Naive thymus-derived CD4-positive, alpha-beta T cell (primary cell): Measurements from ENCODE around the gene PLA2G2E. TPM values are rescaled to one million over a fixed set of nuclear protein-coding genes. Genes with fewer than 3 reads are reported as not detected.

Source experiments
- ATAC-seq: fragments of 150-1000 bp; cut with Tn5 transposase; 2 replicates; pipeline ENCODE4 v1.10.0; 2021; ENCODE audit warnings: mild to moderate bottlenecking, moderate library complexity
- CTCF ChIA-PET: fragments of 350-600 bp; sonication (Branson Sonifier 250); formaldehyde crosslinking; loops from one replicate; lab custom pipeline; 2021; ENCODE audit warnings: antibody characterized with exemption; lab: Charles Lee
- POLR2A ChIA-PET: fragments of 350-600 bp; sonication (Branson Sonifier 250); formaldehyde crosslinking; loops from one replicate; lab custom pipeline; 2021; ENCODE audit warnings: antibody characterized with exemption, inconsistent platforms; lab: Charles Lee
- DNase-seq, 9 donors: peaks; one replicate each; pipeline versions ENCODE4 v3.0.0 to v3.0.0-alpha.2; 2020 to 2022; ENCODE audit warnings: mixed read lengths in 1 of 9
- H3K27ac ChIP-seq: one replicate; pipeline ENCODE4 v1.7.0; 2013; ENCODE audit warnings: mild to moderate bottlenecking, low read depth, low read length, moderate library complexity
- H3K27me3 ChIP-seq, 2 donors: one replicate each; pipeline ENCODE4 v1.7.0; 2013; ENCODE audit warnings: low read length in 2 of 2, mild to moderate bottlenecking in 2 of 2, moderate library complexity in 2 of 2; ENCODE audit not compliant: control insufficient read depth in 2 of 2, insufficient read depth in 2 of 2
- H3K36me3 ChIP-seq, 3 experiments: 1 replicate in 2 of 3; 2 replicates in 1 of 3; pipeline ENCODE4 v1.7.0; 2013; ENCODE audit warnings: low read length in 3 of 3, mild to moderate bottlenecking in 3 of 3, moderate library complexity in 1 of 3; ENCODE audit not compliant: insufficient read depth in 3 of 3, control insufficient read depth in 2 of 3
- H3K4me1 ChIP-seq, 2 donors: one replicate each; pipeline ENCODE4 v1.7.0; 2013; ENCODE audit warnings: low read length in 2 of 2, mild to moderate bottlenecking in 2 of 2, moderate library complexity in 1 of 2; ENCODE audit not compliant: control insufficient read depth in 2 of 2, insufficient read depth in 2 of 2
- H3K4me3 ChIP-seq: 2 replicates; pipeline ENCODE4 v1.7.0; 2013; ENCODE audit warnings: mild to moderate bottlenecking, low read length
- H3K9me3 ChIP-seq, 3 experiments: 1 replicate in 2 of 3; 2 replicates in 1 of 3; pipeline ENCODE4 v1.7.0; 2013; ENCODE audit warnings: low read length in 3 of 3; ENCODE audit not compliant: control insufficient read depth in 2 of 3
- H3K27ac Mint-ChIP-seq, 9 donors: one replicate each; pipeline ENCODE4 v1.8.0; 2020 to 2022; ENCODE audit warnings: mixed read lengths in 9 of 9, mild to moderate bottlenecking in 8 of 9, moderate library complexity in 5 of 9, inconsistent platforms in 2 of 9
- H3K27me3 Mint-ChIP-seq, 5 donors: one replicate each; pipeline ENCODE4 v1.8.0; 2021 to 2022; ENCODE audit warnings: mixed read lengths in 5 of 5, mild to moderate bottlenecking in 1 of 5
- H3K36me3 Mint-ChIP-seq, 5 donors: one replicate each; pipeline ENCODE4 v1.8.0; 2020 to 2022; ENCODE audit warnings: mixed read lengths in 5 of 5, mild to moderate bottlenecking in 3 of 5, inconsistent platforms in 1 of 5
- H3K4me1 Mint-ChIP-seq, 7 donors: one replicate each; pipeline ENCODE4 v1.8.0; 2020 to 2022; ENCODE audit warnings: mixed read lengths in 7 of 7, mild to moderate bottlenecking in 3 of 7, inconsistent platforms in 1 of 7
- H3K4me3 Mint-ChIP-seq, 10 donors: one replicate each; pipeline ENCODE4 v1.8.0; 2020 to 2022; ENCODE audit warnings: mild to moderate bottlenecking in 10 of 10, mixed read lengths in 10 of 10, moderate library complexity in 6 of 10, inconsistent platforms in 2 of 10
- H3K9me3 Mint-ChIP-seq, 11 donors: one replicate each; pipeline ENCODE4 v1.8.0; 2020 to 2022; ENCODE audit warnings: mixed read lengths in 11 of 11, mild to moderate bottlenecking in 4 of 11, inconsistent platforms in 1 of 11, moderate library complexity in 1 of 11
- intact Hi-C, 2 donors: fragments of 100-400 bp; cut with micrococcal nuclease; formaldehyde crosslinking; loops; one replicate each; pipeline ENCODE4 v1.15.1; 2023
- polyA plus RNA-seq, 2 donors: library from polyadenylated mRNA; unstranded; fragments of 300-500 nt; fragmentation: Illumina TruSeq; gene quantifications; one replicate each; pipeline ENCODE4 v1.2.3, GENCODE V29; 2021
- total RNA-seq, 6 experiments: library from RNA in 5 of 6; stranded (reverse) in 5 of 6; gene quantifications; 1 replicate in 5 of 6; 2 replicates in 1 of 6; pipeline ENCODE4 v1.2.3 and lab custom pipeline; 2021 to 2026

Gene PLA2G2E
- total and polyA plus RNA-seq, 7 experiments from 2014 or later: not detected

DNA sequence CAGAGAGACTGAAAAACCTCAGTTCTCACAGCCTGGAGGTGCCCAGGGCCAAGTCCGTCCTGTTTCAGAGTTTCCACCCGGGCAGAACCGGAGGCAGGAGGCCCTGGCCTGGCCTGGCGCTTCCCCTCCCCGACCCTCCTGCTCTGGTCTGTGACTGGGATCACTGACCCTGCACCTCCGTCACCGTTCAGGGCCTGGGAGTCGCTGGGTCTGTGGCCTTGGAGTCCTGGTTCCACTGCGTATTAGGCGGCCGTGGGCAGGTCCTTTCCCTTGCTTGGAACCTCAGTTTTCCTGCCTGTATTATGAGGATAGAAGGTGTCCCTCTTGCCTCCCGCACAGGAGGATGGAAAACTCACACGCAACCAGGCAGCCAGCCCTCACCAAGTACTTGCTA lies 533 bp upstream of the PLA2G2E start:
- no peak overlapping the region for H3K27ac ChIP-seq
- no peaks in the 10 kb centered on the region for H3K9me3 ChIP-seq
- no peaks in the 10 kb centered on the region for H3K36me3 ChIP-seq
- H3K4me3 ChIP-seq: no peak overlapping the region
- H3K9me3 Mint-ChIP-seq: no peaks in the 10 kb centered on the region
- POLR2A ChIA-PET: no interaction called here
- H3K4me1 Mint-ChIP-seq: peaks cover 0 to 1% (median 0%) of the 10 kb centered on the region in 7 donors
- intact Hi-C loops: no loop called here
- no peaks in the 10 kb centered on the region for H3K4me1 ChIP-seq
- CTCF ChIA-PET: no interaction called here
- no peak for ATAC-seq
- H3K27me3 ChIP-seq: no peaks in the 10 kb centered on the region
- H3K4me3 Mint-ChIP-seq: no peak overlapping the region
- H3K36me3 Mint-ChIP-seq: no peaks in the 10 kb centered on the region
- no peak for DNase-seq
- H3K27me3 Mint-ChIP-seq: peaks cover 0 to 11% (median 0%) of the 10 kb centered on the region in 5 donors
- H3K27ac Mint-ChIP-seq: no peak overlapping the region

DNA sequence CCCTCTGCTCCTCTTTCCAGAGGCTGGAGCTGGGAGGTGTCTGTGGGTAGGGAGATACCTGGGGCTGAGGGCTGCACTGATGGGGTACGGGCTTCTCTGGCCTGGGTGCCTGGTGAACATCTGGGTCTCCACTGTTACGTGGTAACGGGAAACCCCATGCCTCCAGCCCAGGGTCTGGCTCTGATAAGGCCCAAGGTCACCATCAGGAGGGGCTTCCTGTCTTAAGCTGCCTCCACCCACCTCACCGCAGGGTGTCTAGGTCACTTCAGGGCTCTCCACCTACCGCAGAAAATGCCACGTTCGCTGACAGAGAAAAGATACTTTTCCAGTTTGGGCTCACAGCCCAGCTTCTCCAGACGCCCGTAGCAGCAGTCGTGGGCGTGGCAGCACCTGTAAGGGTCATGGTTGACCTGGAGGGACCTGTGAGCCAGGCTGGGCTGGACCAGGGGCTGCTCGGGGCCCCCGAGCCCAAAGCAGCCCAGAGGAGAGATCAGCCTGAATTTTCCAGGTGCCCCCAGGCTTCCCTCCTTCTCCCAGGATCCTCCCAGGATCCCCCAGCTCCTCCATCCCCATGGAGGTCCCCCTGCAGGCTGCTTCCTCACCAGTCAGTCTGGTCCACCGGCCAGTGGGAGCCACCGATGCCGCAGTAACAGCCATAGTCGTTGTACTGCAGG lies 1.3 kb downstream of the PLA2G2E start:
- no peaks in the 10 kb centered on the region for H3K36me3 ChIP-seq
- peaks cover 0 to 5% (median 0%) of the 10 kb centered on the region in 7 donors for H3K4me1 Mint-ChIP-seq
- no peaks in the 10 kb centered on the region for H3K9me3 ChIP-seq
- H3K4me1 ChIP-seq: no peaks in the 10 kb centered on the region
- H3K27ac Mint-ChIP-seq: no peak overlapping the region
- H3K27ac ChIP-seq: no peak overlapping the region
- H3K27me3 Mint-ChIP-seq: peaks cover 0 to 6% (median 0%) of the 10 kb centered on the region in 5 donors
- intact Hi-C loops: no loop called here
- no peaks in the 10 kb centered on the region for H3K36me3 Mint-ChIP-seq
- H3K4me3 ChIP-seq: no peak overlapping the region
- ATAC-seq: no peak
- DNase-seq: no peak
- no peak overlapping the region for H3K4me3 Mint-ChIP-seq
- ChIA-PET CTCF (interaction anchor here (0.6 to 8.7 kb wide), 7 partner anchors 8 to 1326 kb away, joined by 3 to 65 read pairs (median 3); no protein-coding TSS in a partner anchor), POLR2A (no interaction called here)
- no peaks in the 10 kb centered on the region for H3K9me3 Mint-ChIP-seq
- no peaks in the 10 kb centered on the region for H3K27me3 ChIP-seq

DNA sequence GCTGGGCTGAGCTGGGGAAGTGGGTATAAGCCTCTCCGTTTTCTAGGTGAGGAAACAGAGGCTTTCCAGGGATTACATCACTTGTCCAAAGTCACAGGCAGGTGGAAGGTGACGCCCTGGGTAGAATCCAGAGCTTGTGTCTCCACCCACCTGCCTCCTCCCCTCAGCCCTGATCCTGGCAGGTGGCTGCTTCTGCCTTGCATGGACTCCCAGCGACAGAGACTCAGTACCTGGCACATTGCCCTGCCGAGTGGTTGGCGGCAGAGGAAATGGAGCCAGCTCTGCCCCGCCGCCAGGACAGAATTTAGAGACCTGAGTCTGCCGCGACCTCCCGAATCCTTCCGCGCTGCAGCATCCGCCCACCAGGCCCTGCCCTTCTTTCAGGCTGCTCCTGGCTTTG lies 2.1 kb downstream of the PLA2G2E start:
- Histone ChIP-seq H3K27ac (no peak overlapping the region), H3K9me3 (no peaks in the 10 kb centered on the region), H3K36me3 (no peaks in the 10 kb centered on the region), H3K27me3 (no peaks in the 10 kb centered on the region), H3K4me1 (no peaks in the 10 kb centered on the region), H3K4me3 (no peak overlapping the region)
- no peak overlapping the region for H3K27ac Mint-ChIP-seq
- no peaks in the 10 kb centered on the region for H3K9me3 Mint-ChIP-seq
- POLR2A ChIA-PET: no interaction called here
- DNase-seq (no peak), ATAC-seq (no peak)
- H3K4me3 Mint-ChIP-seq: no peak overlapping the region
- peaks cover 0 to 5% (median 0%) of the 10 kb centered on the region in 7 donors for H3K4me1 Mint-ChIP-seq
- H3K27me3 Mint-ChIP-seq: peaks cover 0 to 6% (median 0%) of the 10 kb centered on the region in 5 donors
- intact Hi-C loops: no loop called here
- CTCF ChIA-PET: interaction anchor here (0.6 to 8.7 kb wide), 7 partner anchors 9 to 1327 kb away, joined by 3 to 65 read pairs (median 3); no protein-coding TSS in a partner anchor
- H3K36me3 Mint-ChIP-seq: no peaks in the 10 kb centered on the region

DNA sequence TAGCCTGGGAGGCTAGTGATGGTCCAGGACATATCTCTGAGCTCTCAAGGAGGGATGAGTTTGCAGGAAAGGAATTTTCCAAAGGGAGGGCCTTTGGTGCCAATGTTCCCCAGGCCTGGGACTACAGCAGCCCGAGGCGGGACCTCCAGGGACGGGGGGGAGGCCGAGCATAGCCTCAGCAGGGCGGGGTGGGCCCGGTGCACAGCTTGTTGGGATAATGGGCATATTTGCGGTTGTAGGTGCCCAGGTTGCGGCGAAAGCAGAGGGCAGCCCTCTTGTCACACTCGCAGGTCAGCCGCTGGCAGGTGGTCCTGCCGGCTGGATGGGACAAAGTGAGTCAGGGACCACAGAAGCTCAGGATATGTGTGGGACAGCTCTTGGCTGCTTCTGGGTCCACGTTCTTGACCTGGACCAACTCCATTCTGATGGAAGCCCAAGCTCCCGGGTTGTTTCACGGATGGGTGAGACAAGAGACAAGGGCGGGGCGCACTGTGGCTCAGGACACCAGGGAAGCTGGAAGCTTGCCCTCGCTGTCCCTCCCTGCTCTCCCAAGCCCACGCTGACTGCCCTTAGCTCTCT lies 3.2 kb downstream of the PLA2G2E start:
- Histone ChIP-seq H3K4me1 (no peaks in the 10 kb centered on the region), H3K27ac (no peak overlapping the region), H3K36me3 (no peaks in the 10 kb centered on the region), H3K4me3 (no peak overlapping the region), H3K9me3 (no peaks in the 10 kb centered on the region), H3K27me3 (no peaks in the 10 kb centered on the region)
- no peak for ATAC-seq
- Mint-ChIP-seq H3K4me3 (no peak overlapping the region), H3K9me3 (no peaks in the 10 kb centered on the region), H3K4me1 (peaks cover 0 to 5% (median 0%) of the 10 kb centered on the region in 7 donors), H3K27ac (no peak overlapping the region), H3K27me3 (peaks cover 0 to 6% (median 0%) of the 10 kb centered on the region in 5 donors), H3K36me3 (no peaks in the 10 kb centered on the region)
- DNase-seq: no peak
- intact Hi-C loops: no loop called here
- ChIA-PET POLR2A (no interaction called here), CTCF (interaction anchor here (0.6 to 8.7 kb wide), 4 partner anchors 111 to 275 kb away, joined by 3 to 65 read pairs (median 6); no protein-coding TSS in a partner anchor)

DNA sequence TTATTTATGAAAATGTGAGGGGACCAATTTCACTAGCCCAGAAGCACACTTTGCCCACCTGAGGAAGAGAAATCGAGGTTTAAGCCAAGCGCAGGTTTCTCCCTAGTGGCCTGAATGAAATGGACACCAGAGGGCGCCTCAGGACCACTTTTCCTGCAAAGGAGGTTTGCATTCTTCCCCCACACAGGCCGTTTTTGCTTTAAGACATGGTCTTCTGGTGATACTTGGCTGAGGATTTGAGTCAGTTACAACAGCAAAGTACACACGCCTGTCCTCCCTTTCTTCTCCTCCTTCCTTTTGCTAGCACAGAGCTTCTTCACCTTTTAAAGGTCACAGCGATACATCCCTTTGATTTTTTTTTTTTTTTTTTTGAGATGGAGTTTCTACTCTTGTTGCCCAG lies 5.4 kb downstream of the PLA2G2E start:
- POLR2A ChIA-PET: no interaction called here
- no peak overlapping the region for H3K27ac Mint-ChIP-seq
- H3K4me3 Mint-ChIP-seq: peak overlapping the region in 1 of 10 donors; percentile 42
- peaks cover 0 to 8% (median 0%) of the 10 kb centered on the region in 3 experiments for H3K36me3 ChIP-seq
- H3K27me3 ChIP-seq: no peaks in the 10 kb centered on the region
- ATAC-seq (peak; percentile 75), DNase-seq (peak; percentile 49 to 81 (median 73))
- H3K4me1 Mint-ChIP-seq: peaks cover 0 to 5% (median 0%) of the 10 kb centered on the region in 7 donors
- peaks cover 0 to 6% (median 0%) of the 10 kb centered on the region in 5 donors for H3K27me3 Mint-ChIP-seq
- no peaks in the 10 kb centered on the region for H3K4me1 ChIP-seq
- no peaks in the 10 kb centered on the region for H3K9me3 ChIP-seq
- CTCF ChIA-PET: interaction anchor here (0.7 to 8.7 kb wide), 7 partner anchors 10 to 279 kb away, joined by 3 to 65 read pairs (median 3); no protein-coding TSS in a partner anchor
- H3K4me3 ChIP-seq: no peak overlapping the region
- peaks cover 0 to 3% (median 0%) of the 10 kb centered on the region in 5 donors for H3K36me3 Mint-ChIP-seq
- intact Hi-C loops: loop anchor here (1.0 to 5.0 kb wide), 7 partner anchors 227 to 1279 kb away; no protein-coding TSS in a partner anchor
- no peak overlapping the region for H3K27ac ChIP-seq
- H3K9me3 Mint-ChIP-seq: no peaks in the 10 kb centered on the region

DNA sequence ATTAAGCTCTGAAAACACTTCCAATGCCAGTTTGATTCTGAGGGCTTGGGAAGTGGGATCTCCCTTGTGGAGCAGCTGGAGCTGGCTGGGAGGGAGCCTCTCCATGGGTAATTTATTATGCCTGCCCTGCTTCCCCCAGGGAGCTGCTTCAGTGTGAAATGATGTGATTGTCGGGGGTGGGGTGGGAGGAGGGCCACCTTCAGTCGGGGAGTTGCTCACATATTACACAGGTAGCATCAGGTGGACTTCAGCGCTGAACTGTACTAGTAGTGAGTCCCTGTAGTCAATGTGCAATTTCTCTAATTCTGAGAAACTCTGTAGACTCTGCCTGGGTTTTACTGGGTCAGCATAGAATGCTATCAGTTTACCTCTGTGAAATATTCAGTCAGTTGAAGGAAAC lies 12.8 kb downstream of the PLA2G2E start:
- POLR2A ChIA-PET: no interaction called here
- H3K9me3 ChIP-seq: no peaks in the 10 kb centered on the region
- H3K36me3 ChIP-seq: peaks cover 3 to 81% (median 15%) of the 10 kb centered on the region in 3 experiments
- CTCF ChIA-PET: interaction anchor here (1.0 kb wide), 1 partner anchor 597 kb away, joined by 4 read pairs; no protein-coding TSS in a partner anchor
- no peak overlapping the region for H3K4me3 Mint-ChIP-seq
- no peaks in the 10 kb centered on the region for H3K4me1 ChIP-seq
- ATAC-seq: no peak
- no peaks in the 10 kb centered on the region for H3K4me1 Mint-ChIP-seq
- H3K27me3 ChIP-seq: no peaks in the 10 kb centered on the region
- intact Hi-C loops: no loop called here
- H3K9me3 Mint-ChIP-seq: no peaks in the 10 kb centered on the region
- no peaks in the 10 kb centered on the region for H3K27me3 Mint-ChIP-seq
- H3K4me3 ChIP-seq: no peak overlapping the region
- DNase-seq: no peak
- no peak overlapping the region for H3K27ac Mint-ChIP-seq
- peaks cover 11 to 48% (median 24%) of the 10 kb centered on the region in 5 donors for H3K36me3 Mint-ChIP-seq
- no peak overlapping the region for H3K27ac ChIP-seq
